ENCODE measurements around the gene KIF5C. TPM values are rescaled to one million over a fixed set of nuclear protein-coding genes. Genes with fewer than 3 reads are reported as not detected.

Gene KIF5C
- total RNA-seq, 1 experiment from 2014 or later: 1.6 TPM

DNA sequence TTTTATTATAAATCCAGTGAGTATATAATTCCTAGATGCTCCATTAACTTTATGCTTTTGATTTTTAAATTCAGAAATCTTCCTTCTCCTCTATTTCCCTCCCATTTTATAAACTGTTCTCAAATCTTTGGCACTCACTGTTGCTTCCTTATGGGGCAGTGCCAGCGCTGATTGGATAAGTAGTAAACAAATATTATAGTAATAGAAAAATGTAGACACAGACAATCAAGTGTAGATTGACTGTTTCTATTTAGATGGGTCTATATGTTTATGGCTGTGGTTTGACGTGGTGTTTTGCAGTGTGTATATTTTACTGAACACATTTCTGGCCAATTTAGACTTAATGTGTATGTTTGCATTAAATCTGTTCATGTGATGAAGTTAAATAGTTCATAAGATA is 200.1 kb downstream of the KIF5C start:
- Histone ChIP-seq H3K27me3 (ENCODE audit: control insufficient read depth, insufficient read depth, low read length) (no peaks in the 10 kb centered on the region; the same call in 1 of the 2 replicates), H3K4me1 (ENCODE audit: control insufficient read depth, insufficient read depth, low read length) (peaks cover 6% of the 10 kb centered on the region; the same call in 1 of the 2 replicates), H3K4me3 (ENCODE audit: low read depth in 2 of 2, low read length in 2 of 2) (no peak overlapping the region), H3K9me3 (ENCODE audit: control insufficient read depth, insufficient read depth, low read depth, low read length) (no peaks in the 10 kb centered on the region), H3K36me3 (ENCODE audit: control insufficient read depth, insufficient read depth, low read length) (no peaks in the 10 kb centered on the region), H3K27ac (ENCODE audit: low read length) (no peak overlapping the region)
- TF ChIP-seq POLR2AphosphoS5 (IDR thresholded peaks at IDR 0.05; ENCODE audit: low read depth, low read length) (no peak), SIN3A (IDR thresholded peaks at IDR 0.05; ENCODE audit: borderline replicate concordance, insufficient read depth, low read depth, low read length) (no peak), TCF7L2 (IDR thresholded peaks at IDR 0.05; ENCODE audit: low read depth, low read length) (no peak)
- TF ChIP-seq, protein P1, sequence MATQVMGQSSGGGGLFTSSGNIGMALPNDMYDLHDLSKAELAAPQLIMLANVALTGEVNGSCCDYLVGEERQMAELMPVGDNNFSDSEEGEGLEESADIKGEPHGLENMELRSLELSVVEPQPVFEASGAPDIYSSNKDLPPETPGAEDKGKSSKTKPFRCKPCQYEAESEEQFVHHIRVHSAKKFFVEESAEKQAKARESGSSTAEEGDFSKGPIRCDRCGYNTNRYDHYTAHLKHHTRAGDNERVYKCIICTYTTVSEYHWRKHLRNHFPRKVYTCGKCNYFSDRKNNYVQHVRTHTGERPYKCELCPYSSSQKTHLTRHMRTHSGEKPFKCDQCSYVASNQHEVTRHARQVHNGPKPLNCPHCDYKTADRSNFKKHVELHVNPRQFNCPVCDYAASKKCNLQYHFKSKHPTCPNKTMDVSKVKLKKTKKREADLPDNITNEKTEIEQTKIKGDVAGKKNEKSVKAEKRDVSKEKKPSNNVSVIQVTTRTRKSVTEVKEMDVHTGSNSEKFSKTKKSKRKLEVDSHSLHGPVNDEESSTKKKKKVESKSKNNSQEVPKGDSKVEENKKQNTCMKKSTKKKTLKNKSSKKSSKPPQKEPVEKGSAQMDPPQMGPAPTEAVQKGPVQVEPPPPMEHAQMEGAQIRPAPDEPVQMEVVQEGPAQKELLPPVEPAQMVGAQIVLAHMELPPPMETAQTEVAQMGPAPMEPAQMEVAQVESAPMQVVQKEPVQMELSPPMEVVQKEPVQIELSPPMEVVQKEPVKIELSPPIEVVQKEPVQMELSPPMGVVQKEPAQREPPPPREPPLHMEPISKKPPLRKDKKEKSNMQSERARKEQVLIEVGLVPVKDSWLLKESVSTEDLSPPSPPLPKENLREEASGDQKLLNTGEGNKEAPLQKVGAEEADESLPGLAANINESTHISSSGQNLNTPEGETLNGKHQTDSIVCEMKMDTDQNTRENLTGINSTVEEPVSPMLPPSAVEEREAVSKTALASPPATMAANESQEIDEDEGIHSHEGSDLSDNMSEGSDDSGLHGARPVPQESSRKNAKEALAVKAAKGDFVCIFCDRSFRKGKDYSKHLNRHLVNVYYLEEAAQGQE (IDR thresholded peaks at IDR 0.05; ENCODE audit: insufficient read depth in 1 of 2, low read depth in 2 of 2, low read length in 1 of 2): no peak
- TF ChIP-seq, protein P2, sequence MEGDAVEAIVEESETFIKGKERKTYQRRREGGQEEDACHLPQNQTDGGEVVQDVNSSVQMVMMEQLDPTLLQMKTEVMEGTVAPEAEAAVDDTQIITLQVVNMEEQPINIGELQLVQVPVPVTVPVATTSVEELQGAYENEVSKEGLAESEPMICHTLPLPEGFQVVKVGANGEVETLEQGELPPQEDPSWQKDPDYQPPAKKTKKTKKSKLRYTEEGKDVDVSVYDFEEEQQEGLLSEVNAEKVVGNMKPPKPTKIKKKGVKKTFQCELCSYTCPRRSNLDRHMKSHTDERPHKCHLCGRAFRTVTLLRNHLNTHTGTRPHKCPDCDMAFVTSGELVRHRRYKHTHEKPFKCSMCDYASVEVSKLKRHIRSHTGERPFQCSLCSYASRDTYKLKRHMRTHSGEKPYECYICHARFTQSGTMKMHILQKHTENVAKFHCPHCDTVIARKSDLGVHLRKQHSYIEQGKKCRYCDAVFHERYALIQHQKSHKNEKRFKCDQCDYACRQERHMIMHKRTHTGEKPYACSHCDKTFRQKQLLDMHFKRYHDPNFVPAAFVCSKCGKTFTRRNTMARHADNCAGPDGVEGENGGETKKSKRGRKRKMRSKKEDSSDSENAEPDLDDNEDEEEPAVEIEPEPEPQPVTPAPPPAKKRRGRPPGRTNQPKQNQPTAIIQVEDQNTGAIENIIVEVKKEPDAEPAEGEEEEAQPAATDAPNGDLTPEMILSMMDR (IDR thresholded peaks at IDR 0.05): no peak
- no TSS peak for BruUV-seq (replicated peaks)
- no peak for ATAC-seq
- intact Hi-C loops (cut with micrococcal nuclease; ENCODE audit: unreplicated experiment): no loop called here
- CTCF ChIA-PET: no interaction called here
- in situ Hi-C loops (cut with HindIII; ENCODE audit: low pct_unique_long_range_greater_than_20kb, low sequenced_read_pairs): no loop called here
- POLR2A ChIA-PET: interaction anchor here (0.6 kb wide), 1 partner anchor 9 kb away, joined by 3 read pairs; no protein-coding TSS in a partner anchor
- DNase-seq (ENCODE audit: low read depth, low spot score): no peak

DNA sequence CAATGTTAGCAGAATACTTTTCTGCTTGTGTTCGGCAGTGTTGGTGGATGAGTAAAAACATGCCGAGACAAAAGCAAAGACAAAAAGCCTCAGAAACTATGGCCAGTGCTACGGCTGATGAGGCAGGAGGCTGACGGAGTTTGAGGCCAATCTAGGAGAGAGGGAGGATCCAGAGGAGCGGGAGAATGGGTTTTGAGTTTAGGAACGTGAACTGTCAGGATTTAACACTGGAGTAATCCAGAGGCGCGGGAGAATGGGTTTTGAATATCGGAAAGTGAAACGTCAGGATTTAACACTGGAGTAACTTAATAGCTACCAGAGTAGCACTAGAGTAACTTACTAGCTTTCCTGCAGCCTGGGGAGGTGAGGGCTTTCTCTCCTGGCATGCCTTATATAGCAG is 200.8 kb downstream of the KIF5C start:
- Histone ChIP-seq H3K27me3 (ENCODE audit: control insufficient read depth, insufficient read depth, low read length) (no peaks in the 10 kb centered on the region; the same call in 1 of the 2 replicates), H3K4me1 (ENCODE audit: control insufficient read depth, insufficient read depth, low read length) (peaks cover 6% of the 10 kb centered on the region; the same call in 1 of the 2 replicates), H3K4me3 (ENCODE audit: low read depth in 2 of 2, low read length in 2 of 2) (no peak overlapping the region), H3K36me3 (ENCODE audit: control insufficient read depth, insufficient read depth, low read length) (no peaks in the 10 kb centered on the region), H3K27ac (ENCODE audit: low read length) (0 out of 2 replicates have a peak overlapping the region, but pooled peaks have one; percentile 40), H3K9me3 (ENCODE audit: control insufficient read depth, insufficient read depth, low read depth, low read length) (no peaks in the 10 kb centered on the region)
- POLR2A ChIA-PET: no interaction called here
- TF ChIP-seq SIN3A (IDR thresholded peaks at IDR 0.05; ENCODE audit: borderline replicate concordance, insufficient read depth, low read depth, low read length) (no peak), POLR2AphosphoS5 (IDR thresholded peaks at IDR 0.05; ENCODE audit: low read depth, low read length) (no peak), TCF7L2 (IDR thresholded peaks at IDR 0.05; ENCODE audit: low read depth, low read length) (no peak)
- TF ChIP-seq, protein P1 (IDR thresholded peaks at IDR 0.05; ENCODE audit: insufficient read depth in 1 of 2, low read depth in 2 of 2, low read length in 1 of 2): no peak
- TF ChIP-seq, protein P2 (IDR thresholded peaks at IDR 0.05): no peak
- DNase-seq (ENCODE audit: low read depth, low spot score) (no peak), ATAC-seq (no peak)
- no TSS peak for BruUV-seq (replicated peaks)
- CTCF ChIA-PET: no interaction called here
- in situ Hi-C loops (cut with HindIII; ENCODE audit: low pct_unique_long_range_greater_than_20kb, low sequenced_read_pairs): no loop called here
- intact Hi-C loops (cut with micrococcal nuclease; ENCODE audit: unreplicated experiment): no loop called here

All from Panc1 (cell line).